SK-N-SH treated with all-trans-retinoic acid at 6 μM for 48 hours (cell line): ENCODE data around the gene LY9.

ENCODE experiments used
- ATAC-seq: fragments of 200-7000 bp; cut with Tn5 transposase; 3 replicates; pipeline ENCODE4 v1.9.1; 2020; ENCODE audit warnings: mild to moderate bottlenecking, moderate library complexity
- ARNTL ChIP-seq: fragments of 450-650 bp; formaldehyde crosslinking; IDR thresholded peaks from 2 replicates; pipeline ENCODE4 v1.5.0; 2020; ENCODE audit warnings: low read depth, mild to moderate bottlenecking, moderate library complexity, borderline replicate concordance
- BACH2 ChIP-seq: fragments of 250-450 bp; sonication (Bioruptor Pico); IDR thresholded peaks from 2 replicates; pipeline ENCODE4 v1.9.0; 2021; ENCODE audit warnings: mild to moderate bottlenecking, borderline replicate concordance
- CSDC2 ChIP-seq: fragments of 250-450 bp; sonication (Bioruptor Pico); IDR thresholded peaks from 2 replicates; pipeline ENCODE4 v1.5.0; 2020; ENCODE audit warnings: mild to moderate bottlenecking, moderate library complexity
- ESRRG ChIP-seq: fragments of 250-450 bp; sonication (Bioruptor Pico); IDR thresholded peaks from 2 replicates; pipeline ENCODE4 v1.6.1; 2021; ENCODE audit warnings: mild to moderate bottlenecking
- GLIS3 ChIP-seq: fragments of 250-450 bp; sonication (Bioruptor Pico); IDR thresholded peaks from 2 replicates; pipeline ENCODE4 v1.5.0; 2020; ENCODE audit warnings: mild to moderate bottlenecking, moderate library complexity
- ISL1 ChIP-seq: fragments of 250-450 bp; sonication (Bioruptor Pico); IDR thresholded peaks from 2 replicates; pipeline ENCODE4 v2.1.2; 2022; ENCODE audit warnings: mild to moderate bottlenecking, moderate library complexity
- OSR1 ChIP-seq: fragments of 250-450 bp; sonication (Bioruptor Pico); IDR thresholded peaks from 2 replicates; pipeline ENCODE4 v1.8.0; 2022; ENCODE audit warnings: moderate library complexity, mild to moderate bottlenecking, inconsistent platforms
- PPARA ChIP-seq: fragments of 250-450 bp; sonication (Bioruptor Pico); IDR thresholded peaks from 2 replicates; pipeline ENCODE4 v1.5.0; 2020; ENCODE audit warnings: mild to moderate bottlenecking, borderline replicate concordance
- RARB ChIP-seq: fragments of 250-450 bp; sonication (Bioruptor Pico); IDR thresholded peaks from 2 replicates; pipeline ENCODE4 v1.8.0; 2021; ENCODE audit warnings: mild to moderate bottlenecking, moderate library complexity
- SNAI2 ChIP-seq: fragments of 250-450 bp; sonication (Bioruptor Pico); IDR thresholded peaks from 2 replicates; pipeline ENCODE4 v1.5.0; 2020; ENCODE audit warnings: mild to moderate bottlenecking, moderate library complexity
- TCF4 ChIP-seq: fragments of 250-450 bp; sonication (Bioruptor Pico); IDR thresholded peaks from 2 replicates; pipeline ENCODE4 v1.8.0; 2021; ENCODE audit warnings: mild to moderate bottlenecking, moderate library complexity, borderline replicate concordance
- ZC3H10 ChIP-seq: fragments of 250-450 bp; sonication (Bioruptor Pico); IDR thresholded peaks from 2 replicates; pipeline ENCODE4 v1.5.1; 2021; ENCODE audit warnings: mild to moderate bottlenecking, moderate library complexity
- ZFP3 ChIP-seq: fragments of 250-450 bp; sonication (Bioruptor Pico); IDR thresholded peaks from 2 replicates; pipeline ENCODE4 v1.5.0; 2020; ENCODE audit warnings: mild to moderate bottlenecking, moderate library complexity
- ZFP30 ChIP-seq: fragments of 450-650 bp; formaldehyde crosslinking; IDR thresholded peaks from 2 replicates; pipeline ENCODE4 v1.5.0; 2022; ENCODE audit warnings: mild to moderate bottlenecking, moderate library complexity
- ZNF565 ChIP-seq: fragments of 450-650 bp; formaldehyde crosslinking; conservative IDR thresholded peaks from 2 replicates; pipeline ENCODE4 v1.5.0; 2020; ENCODE audit warnings: low read depth, mild to moderate bottlenecking, moderate library complexity
- ZNF70 ChIP-seq: fragments of 450-650 bp; formaldehyde crosslinking; IDR thresholded peaks from 2 replicates; pipeline ENCODE4 v1.5.0; 2020; ENCODE audit warnings: mild to moderate bottlenecking, moderate library complexity
- ZNF8 ChIP-seq: fragments of 450-650 bp; formaldehyde crosslinking; IDR thresholded peaks from 2 replicates; pipeline ENCODE4 v1.5.0; 2020; ENCODE audit warnings: mild to moderate bottlenecking, moderate library complexity
- TF ChIP-seq, protein P1 (sequence below): fragments of 250-450 bp; sonication (Bioruptor Pico); IDR thresholded peaks from 2 replicates; pipeline ENCODE4 v1.5.1; 2021; ENCODE audit warnings: mild to moderate bottlenecking, moderate library complexity
- TF ChIP-seq, protein P2 (sequence below): fragments of 250-450 bp; sonication (Bioruptor Pico); IDR thresholded peaks from 2 replicates; pipeline ENCODE4 v1.5.0; 2020; ENCODE audit warnings: mild to moderate bottlenecking, moderate library complexity
- TF ChIP-seq, protein P3 (sequence below): fragments of 250-450 bp; sonication (Bioruptor Pico); IDR thresholded peaks from 2 replicates; pipeline ENCODE4 v1.8.0; 2021; ENCODE audit warnings: low read depth, mild to moderate bottlenecking, moderate library complexity, borderline replicate concordance
- TF ChIP-seq, protein P4 (sequence below): fragments of 250-450 bp; sonication (Bioruptor Pico); IDR thresholded peaks from 2 replicates; pipeline ENCODE4 v1.8.0; 2020; ENCODE audit warnings: mild to moderate bottlenecking, moderate library complexity, borderline replicate concordance

Gene LY9

DNA sequence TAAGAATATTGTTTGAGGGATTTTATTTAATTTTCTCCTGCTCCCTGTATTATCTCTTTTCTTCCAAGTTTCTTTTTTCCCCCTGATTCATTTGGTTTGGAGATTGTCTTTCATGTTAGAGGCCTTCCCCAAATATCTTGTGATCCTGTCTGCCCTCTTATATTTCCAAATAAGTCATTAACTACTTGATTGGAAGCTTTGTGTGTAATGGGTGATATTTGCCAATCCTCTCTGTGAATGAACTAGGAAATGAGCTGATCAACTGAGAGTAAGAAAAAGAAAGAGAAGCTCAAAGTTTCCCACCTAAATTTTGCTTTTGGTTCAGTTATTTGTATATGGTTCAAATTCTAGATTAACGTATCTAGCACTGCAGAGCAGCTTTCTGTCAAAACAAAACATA, 23.6 kb upstream of the LY9 start:
- ATAC-seq = no peak
- TF ChIP-seq ZFP3 (CRISPR knock-in tag) = no peak
- TF ChIP-seq, protein P1, sequence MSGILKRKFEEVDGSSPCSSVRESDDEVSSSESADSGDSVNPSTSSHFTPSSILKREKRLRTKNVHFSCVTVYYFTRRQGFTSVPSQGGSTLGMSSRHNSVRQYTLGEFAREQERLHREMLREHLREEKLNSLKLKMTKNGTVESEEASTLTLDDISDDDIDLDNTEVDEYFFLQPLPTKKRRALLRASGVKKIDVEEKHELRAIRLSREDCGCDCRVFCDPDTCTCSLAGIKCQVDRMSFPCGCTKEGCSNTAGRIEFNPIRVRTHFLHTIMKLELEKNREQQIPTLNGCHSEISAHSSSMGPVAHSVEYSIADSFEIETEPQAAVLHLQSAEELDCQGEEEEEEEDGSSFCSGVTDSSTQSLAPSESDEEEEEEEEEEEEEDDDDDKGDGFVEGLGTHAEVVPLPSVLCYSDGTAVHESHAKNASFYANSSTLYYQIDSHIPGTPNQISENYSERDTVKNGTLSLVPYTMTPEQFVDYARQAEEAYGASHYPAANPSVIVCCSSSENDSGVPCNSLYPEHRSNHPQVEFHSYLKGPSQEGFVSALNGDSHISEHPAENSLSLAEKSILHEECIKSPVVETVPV = no peak
- TF ChIP-seq, protein P2, sequence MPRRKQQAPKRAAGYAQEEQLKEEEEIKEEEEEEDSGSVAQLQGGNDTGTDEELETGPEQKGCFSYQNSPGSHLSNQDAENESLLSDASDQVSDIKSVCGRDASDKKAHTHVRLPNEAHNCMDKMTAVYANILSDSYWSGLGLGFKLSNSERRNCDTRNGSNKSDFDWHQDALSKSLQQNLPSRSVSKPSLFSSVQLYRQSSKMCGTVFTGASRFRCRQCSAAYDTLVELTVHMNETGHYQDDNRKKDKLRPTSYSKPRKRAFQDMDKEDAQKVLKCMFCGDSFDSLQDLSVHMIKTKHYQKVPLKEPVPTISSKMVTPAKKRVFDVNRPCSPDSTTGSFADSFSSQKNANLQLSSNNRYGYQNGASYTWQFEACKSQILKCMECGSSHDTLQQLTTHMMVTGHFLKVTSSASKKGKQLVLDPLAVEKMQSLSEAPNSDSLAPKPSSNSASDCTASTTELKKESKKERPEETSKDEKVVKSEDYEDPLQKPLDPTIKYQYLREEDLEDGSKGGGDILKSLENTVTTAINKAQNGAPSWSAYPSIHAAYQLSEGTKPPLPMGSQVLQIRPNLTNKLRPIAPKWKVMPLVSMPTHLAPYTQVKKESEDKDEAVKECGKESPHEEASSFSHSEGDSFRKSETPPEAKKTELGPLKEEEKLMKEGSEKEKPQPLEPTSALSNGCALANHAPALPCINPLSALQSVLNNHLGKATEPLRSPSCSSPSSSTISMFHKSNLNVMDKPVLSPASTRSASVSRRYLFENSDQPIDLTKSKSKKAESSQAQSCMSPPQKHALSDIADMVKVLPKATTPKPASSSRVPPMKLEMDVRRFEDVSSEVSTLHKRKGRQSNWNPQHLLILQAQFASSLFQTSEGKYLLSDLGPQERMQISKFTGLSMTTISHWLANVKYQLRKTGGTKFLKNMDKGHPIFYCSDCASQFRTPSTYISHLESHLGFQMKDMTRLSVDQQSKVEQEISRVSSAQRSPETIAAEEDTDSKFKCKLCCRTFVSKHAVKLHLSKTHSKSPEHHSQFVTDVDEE (CRISPR knock-in tag) = no peak
- TF ChIP-seq ARNTL (CRISPR knock-in tag) = no peak
- TF ChIP-seq, protein P3, sequence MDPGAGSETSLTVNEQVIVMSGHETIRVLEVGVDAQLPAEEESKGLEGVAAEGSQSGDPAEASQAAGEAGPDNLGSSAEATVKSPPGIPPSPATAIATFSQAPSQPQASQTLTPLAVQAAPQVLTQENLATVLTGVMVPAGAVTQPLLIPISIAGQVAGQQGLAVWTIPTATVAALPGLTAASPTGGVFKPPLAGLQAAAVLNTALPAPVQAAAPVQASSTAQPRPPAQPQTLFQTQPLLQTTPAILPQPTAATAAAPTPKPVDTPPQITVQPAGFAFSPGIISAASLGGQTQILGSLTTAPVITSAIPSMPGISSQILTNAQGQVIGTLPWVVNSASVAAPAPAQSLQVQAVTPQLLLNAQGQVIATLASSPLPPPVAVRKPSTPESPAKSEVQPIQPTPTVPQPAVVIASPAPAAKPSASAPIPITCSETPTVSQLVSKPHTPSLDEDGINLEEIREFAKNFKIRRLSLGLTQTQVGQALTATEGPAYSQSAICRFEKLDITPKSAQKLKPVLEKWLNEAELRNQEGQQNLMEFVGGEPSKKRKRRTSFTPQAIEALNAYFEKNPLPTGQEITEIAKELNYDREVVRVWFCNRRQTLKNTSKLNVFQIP (CRISPR knock-in tag) = no peak
- no peak for TF ChIP-seq ZNF565 (CRISPR knock-in tag)
- TF ChIP-seq BACH2 (CRISPR knock-in tag) = no peak
- TF ChIP-seq, protein P4, sequence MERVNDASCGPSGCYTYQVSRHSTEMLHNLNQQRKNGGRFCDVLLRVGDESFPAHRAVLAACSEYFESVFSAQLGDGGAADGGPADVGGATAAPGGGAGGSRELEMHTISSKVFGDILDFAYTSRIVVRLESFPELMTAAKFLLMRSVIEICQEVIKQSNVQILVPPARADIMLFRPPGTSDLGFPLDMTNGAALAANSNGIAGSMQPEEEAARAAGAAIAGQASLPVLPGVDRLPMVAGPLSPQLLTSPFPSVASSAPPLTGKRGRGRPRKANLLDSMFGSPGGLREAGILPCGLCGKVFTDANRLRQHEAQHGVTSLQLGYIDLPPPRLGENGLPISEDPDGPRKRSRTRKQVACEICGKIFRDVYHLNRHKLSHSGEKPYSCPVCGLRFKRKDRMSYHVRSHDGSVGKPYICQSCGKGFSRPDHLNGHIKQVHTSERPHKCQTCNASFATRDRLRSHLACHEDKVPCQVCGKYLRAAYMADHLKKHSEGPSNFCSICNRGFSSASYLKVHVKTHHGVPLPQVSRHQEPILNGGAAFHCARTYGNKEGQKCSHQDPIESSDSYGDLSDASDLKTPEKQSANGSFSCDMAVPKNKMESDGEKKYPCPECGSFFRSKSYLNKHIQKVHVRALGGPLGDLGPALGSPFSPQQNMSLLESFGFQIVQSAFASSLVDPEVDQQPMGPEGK (CRISPR knock-in tag) = no peak
- no peak for TF ChIP-seq GLIS3 (CRISPR knock-in tag)
- TF ChIP-seq PPARA = no peak
- no peak for TF ChIP-seq RARB (CRISPR knock-in tag)
- TF ChIP-seq CSDC2 (CRISPR knock-in tag) = no peak
- TF ChIP-seq SNAI2 (CRISPR knock-in tag) = no peak
- TF ChIP-seq ZNF8 (CRISPR knock-in tag) = no peak
- no peak for TF ChIP-seq TCF4
- TF ChIP-seq ISL1 (CRISPR knock-in tag) = no peak
- no peak for TF ChIP-seq ZNF70 (CRISPR knock-in tag)
- no peak for TF ChIP-seq ZC3H10 (CRISPR knock-in tag)

DNA sequence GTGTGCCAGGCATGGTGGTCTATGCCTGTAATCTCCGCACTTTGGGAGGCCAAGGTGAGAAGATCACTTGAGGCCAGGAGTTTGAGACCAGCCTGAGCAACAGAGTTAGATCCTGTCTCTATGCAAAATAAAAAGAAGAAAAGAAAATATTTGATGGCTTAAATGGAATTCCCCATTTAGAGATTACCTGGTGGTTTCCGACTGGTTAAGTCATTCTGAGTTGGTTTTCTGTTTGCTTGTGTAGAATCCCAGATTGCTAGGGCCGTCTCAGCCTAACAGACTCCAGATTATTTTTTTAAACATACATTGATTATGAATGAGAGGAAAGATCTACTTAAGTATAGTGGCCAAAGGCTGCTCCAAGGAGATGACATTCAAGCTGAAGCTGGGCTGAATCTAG, 22.9 kb upstream of the LY9 start:
- no peak for TF ChIP-seq ZNF70 (CRISPR knock-in tag)
- TF ChIP-seq ARNTL (CRISPR knock-in tag) = no peak
- TF ChIP-seq RARB (CRISPR knock-in tag) = no peak
- no peak for TF ChIP-seq GLIS3 (CRISPR knock-in tag)
- no peak for TF ChIP-seq ZFP30
- TF ChIP-seq OSR1 (CRISPR knock-in tag) = no peak
- TF ChIP-seq ZNF565 (CRISPR knock-in tag) = no peak
- TF ChIP-seq ZNF8 (CRISPR knock-in tag) = no peak
- no peak for TF ChIP-seq ESRRG
- TF ChIP-seq, protein P1 = no peak
- no peak for TF ChIP-seq CSDC2 (CRISPR knock-in tag)
- TF ChIP-seq, all 23 proteins: peak for 0

More for the DNA sequence above, 22.9 kb upstream of the LY9 start:
- no peak for ATAC-seq
